HepG2 (cell line): ENCODE results near the gene MTSS2. TPM values are rescaled to one million over a fixed set of nuclear protein-coding genes. Genes with fewer than 3 reads are reported as not detected.

Source experiments
- ARID2 ChIP-seq: sonication (generic); formaldehyde crosslinking; IDR thresholded peaks from 2 replicates; pipeline ENCODE4 v1.8.1; 2022; ENCODE audit warnings: mild to moderate bottlenecking, missing genetic modification reagents, borderline replicate concordance
- FOXO1 ChIP-seq: sonication (generic); formaldehyde crosslinking; IDR thresholded peaks from 2 replicates; pipeline ENCODE4 v1.4.0; 2020; ENCODE audit warnings: missing genetic modification reagents
- GZF1 ChIP-seq: sonication (generic); formaldehyde crosslinking; IDR thresholded peaks from 2 replicates; pipeline ENCODE4 v1.5.1; 2020; ENCODE audit warnings: mild to moderate bottlenecking, missing genetic modification reagents
- HES4 ChIP-seq: sonication (generic); formaldehyde crosslinking; IDR thresholded peaks from 2 replicates; pipeline ENCODE4 v1.9.0; 2021; ENCODE audit warnings: mild to moderate bottlenecking, missing genetic modification reagents, borderline replicate concordance
- HHEX ChIP-seq: IDR thresholded peaks from 2 replicates; pipeline ENCODE4 v1.6.1; 2016; ENCODE audit warnings: control low read depth
- IKZF1 ChIP-seq: fragments of 450-650 bp; IDR thresholded peaks from 2 replicates; pipeline ENCODE4 v1.7.1; 2016
- MTA3 ChIP-seq: sonication (generic); formaldehyde crosslinking; IDR thresholded peaks from 2 replicates; pipeline ENCODE4 v1.4.0; 2020; ENCODE audit warnings: missing genetic modification reagents
- NFYB ChIP-seq: sonication (generic); formaldehyde crosslinking; IDR thresholded peaks from 2 replicates; pipeline ENCODE4 v1.4.0; 2020; ENCODE audit warnings: missing genetic modification reagents
- SIX1 ChIP-seq: sonication (generic); formaldehyde crosslinking; IDR thresholded peaks from 2 replicates; pipeline ENCODE4 v1.4.0; 2020; ENCODE audit warnings: missing genetic modification reagents, borderline replicate concordance
- ZFP36L1 ChIP-seq: sonication (generic); formaldehyde crosslinking; IDR thresholded peaks from 2 replicates; pipeline ENCODE4 v1.8.0; 2022; ENCODE audit warnings: mild to moderate bottlenecking, missing genetic modification reagents, moderate library complexity
- polyA plus RNA-seq, 8 experiments: library from polyadenylated mRNA; depleted of rRNA in 3 of 8; stranded (reverse) in 7 of 8; unstranded in 1 of 8; fragments of >200 nt; fragmentation: Illumina TruSeq in 4 of 8; extraction: Trizol in 4 of 8; gene quantifications; 2 replicates each; pipeline versions ENCODE4 v1.2.1 to v1.2.3, GENCODE V29; 2011 to 2016; ENCODE audit warnings: low read depth in 4 of 8, missing spikeins in 1 of 8, mixed read lengths in 1 of 8; ENCODE audit not compliant: insufficient read depth in 1 of 8
- total RNA-seq, 5 experiments: library from RNA; depleted of rRNA; stranded (reverse); fragments of >200 nt; fragmentation: Illumina TruSeq; extraction: Trizol; gene quantifications; 2 replicates each; pipeline ENCODE4 v1.2.3, GENCODE V29; 2016; ENCODE audit warnings: low read depth in 1 of 5
- TF ChIP-seq, protein P1 (sequence below): sonication (generic); formaldehyde crosslinking; IDR thresholded peaks from 2 replicates; pipeline ENCODE4 v1.4.0; 2020; ENCODE audit warnings: mild to moderate bottlenecking, missing genetic modification reagents
- TF ChIP-seq, protein P2 (sequence below), 2 experiments: fragments of 450-650 bp in 1 of 2; sonication (generic) in 1 of 2; formaldehyde crosslinking in 1 of 2; IDR thresholded peaks; 2 replicates each; pipeline versions ENCODE4 v1.6.1 to v1.8.0; 2016 to 2022; ENCODE audit warnings: antibody characterized with exemption in 1 of 2, mild to moderate bottlenecking in 1 of 2, missing genetic modification reagents in 1 of 2
- TF ChIP-seq, protein P3 (sequence below): sonication (generic); formaldehyde crosslinking; conservative IDR thresholded peaks from 2 replicates; pipeline ENCODE4 v1.8.0; 2022; ENCODE audit warnings: missing genetic modification reagents
- TF ChIP-seq, protein P4 (sequence below): sonication (generic); formaldehyde crosslinking; conservative IDR thresholded peaks from 2 replicates; pipeline ENCODE4 v1.4.0; 2020; ENCODE audit warnings: missing genetic modification reagents

Gene MTSS2
- total and polyA plus RNA-seq, 2 of the 13 experiments (the other 11 are each of a cell fraction or from before 2014, with no cell fraction given): 132 to 242 TPM

DNA sequence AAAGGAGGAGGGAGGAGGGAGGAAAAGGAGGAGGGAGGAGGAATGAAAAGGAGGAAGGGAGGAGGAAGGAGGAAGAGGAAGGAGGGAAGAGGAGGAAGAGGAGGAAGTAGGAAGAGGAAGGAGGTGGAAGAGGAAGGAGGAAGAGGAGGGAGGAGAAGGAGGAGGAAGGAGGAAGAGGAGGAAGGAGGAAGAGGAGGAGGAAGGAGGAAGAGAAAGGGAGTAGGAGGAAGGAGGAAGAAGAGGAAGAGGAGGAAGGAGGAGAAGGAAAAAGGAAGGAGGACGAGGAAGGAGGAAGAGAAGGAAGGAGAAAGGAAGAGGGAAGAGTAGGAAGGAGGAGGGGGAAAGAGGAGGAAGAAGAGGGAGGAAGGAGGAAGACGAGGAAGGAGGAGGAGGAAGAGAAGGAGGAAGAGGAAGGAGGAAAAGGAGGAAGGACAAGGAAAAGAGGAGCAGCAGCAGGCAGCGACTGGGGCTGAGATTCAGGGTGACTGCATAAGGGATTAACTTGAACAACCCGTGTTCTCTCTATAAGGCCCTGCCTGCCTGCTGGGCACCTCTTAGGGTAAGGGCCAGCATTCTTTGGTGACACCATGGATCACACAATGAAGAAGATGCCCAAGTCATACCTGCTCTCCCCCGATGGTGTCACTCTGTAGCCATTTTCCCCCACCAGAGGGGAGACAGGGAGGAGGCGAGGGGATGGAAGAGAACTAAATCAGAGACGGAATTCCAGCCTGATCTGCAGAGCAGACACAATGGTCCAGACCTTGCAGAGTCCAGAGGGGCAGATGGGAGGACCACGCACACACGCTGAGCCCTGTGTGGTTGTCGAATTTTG lies 40.9 kb downstream of the MTSS2 start (continued):
- TF ChIP-seq, protein P1, sequence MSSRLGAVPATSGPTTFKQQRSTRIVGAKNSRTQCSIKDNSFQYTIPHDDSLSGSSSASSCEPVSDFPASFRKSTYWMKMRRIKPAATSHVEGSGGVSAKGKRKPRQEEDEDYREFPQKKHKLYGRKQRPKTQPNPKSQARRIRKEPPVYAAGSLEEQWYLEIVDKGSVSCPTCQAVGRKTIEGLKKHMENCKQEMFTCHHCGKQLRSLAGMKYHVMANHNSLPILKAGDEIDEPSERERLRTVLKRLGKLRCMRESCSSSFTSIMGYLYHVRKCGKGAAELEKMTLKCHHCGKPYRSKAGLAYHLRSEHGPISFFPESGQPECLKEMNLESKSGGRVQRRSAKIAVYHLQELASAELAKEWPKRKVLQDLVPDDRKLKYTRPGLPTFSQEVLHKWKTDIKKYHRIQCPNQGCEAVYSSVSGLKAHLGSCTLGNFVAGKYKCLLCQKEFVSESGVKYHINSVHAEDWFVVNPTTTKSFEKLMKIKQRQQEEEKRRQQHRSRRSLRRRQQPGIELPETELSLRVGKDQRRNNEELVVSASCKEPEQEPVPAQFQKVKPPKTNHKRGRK (CRISPR knock-in tag): peak; percentile 65; the same call in 1 of the 2 replicates
- TF ChIP-seq IKZF1 (0 out of 2 replicates have a peak, but pooled peaks have one; percentile 77), NFYB (CRISPR knock-in tag) (no peak), MTA3 (CRISPR knock-in tag) (no peak), ARID2 (no peak), ZFP36L1 (CRISPR knock-in tag) (no peak), HES4 (CRISPR knock-in tag) (no peak), HHEX (CRISPR knock-in tag) (no peak), GZF1 (no peak), FOXO1 (CRISPR knock-in tag) (no peak), SIX1 (no peak)
- TF ChIP-seq, protein P2, sequence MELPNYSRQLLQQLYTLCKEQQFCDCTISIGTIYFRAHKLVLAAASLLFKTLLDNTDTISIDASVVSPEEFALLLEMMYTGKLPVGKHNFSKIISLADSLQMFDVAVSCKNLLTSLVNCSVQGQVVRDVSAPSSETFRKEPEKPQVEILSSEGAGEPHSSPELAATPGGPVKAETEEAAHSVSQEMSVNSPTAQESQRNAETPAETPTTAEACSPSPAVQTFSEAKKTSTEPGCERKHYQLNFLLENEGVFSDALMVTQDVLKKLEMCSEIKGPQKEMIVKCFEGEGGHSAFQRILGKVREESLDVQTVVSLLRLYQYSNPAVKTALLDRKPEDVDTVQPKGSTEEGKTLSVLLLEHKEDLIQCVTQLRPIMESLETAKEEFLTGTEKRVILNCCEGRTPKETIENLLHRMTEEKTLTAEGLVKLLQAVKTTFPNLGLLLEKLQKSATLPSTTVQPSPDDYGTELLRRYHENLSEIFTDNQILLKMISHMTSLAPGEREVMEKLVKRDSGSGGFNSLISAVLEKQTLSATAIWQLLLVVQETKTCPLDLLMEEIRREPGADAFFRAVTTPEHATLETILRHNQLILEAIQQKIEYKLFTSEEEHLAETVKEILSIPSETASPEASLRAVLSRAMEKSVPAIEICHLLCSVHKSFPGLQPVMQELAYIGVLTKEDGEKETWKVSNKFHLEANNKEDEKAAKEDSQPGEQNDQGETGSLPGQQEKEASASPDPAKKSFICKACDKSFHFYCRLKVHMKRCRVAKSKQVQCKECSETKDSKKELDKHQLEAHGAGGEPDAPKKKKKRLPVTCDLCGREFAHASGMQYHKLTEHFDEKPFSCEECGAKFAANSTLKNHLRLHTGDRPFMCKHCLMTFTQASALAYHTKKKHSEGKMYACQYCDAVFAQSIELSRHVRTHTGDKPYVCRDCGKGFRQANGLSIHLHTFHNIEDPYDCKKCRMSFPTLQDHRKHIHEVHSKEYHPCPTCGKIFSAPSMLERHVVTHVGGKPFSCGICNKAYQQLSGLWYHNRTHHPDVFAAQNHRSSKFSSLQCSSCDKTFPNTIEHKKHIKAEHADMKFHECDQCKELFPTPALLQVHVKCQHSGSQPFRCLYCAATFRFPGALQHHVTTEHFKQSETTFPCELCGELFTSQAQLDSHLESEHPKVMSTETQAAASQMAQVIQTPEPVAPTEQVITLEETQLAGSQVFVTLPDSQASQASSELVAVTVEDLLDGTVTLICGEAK (IDR thresholded peaks at IDR 0.05): no peak
- TF ChIP-seq, protein P2 (CRISPR knock-in tag; IDR thresholded peaks at IDR 0.05): no peak
- TF ChIP-seq, protein P3, sequence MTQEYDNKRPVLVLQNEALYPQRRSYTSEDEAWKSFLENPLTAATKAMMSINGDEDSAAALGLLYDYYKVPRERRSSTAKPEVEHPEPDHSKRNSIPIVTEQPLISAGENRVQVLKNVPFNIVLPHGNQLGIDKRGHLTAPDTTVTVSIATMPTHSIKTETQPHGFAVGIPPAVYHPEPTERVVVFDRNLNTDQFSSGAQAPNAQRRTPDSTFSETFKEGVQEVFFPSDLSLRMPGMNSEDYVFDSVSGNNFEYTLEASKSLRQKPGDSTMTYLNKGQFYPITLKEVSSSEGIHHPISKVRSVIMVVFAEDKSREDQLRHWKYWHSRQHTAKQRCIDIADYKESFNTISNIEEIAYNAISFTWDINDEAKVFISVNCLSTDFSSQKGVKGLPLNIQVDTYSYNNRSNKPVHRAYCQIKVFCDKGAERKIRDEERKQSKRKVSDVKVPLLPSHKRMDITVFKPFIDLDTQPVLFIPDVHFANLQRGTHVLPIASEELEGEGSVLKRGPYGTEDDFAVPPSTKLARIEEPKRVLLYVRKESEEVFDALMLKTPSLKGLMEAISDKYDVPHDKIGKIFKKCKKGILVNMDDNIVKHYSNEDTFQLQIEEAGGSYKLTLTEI: no peak
- TF ChIP-seq, protein P4, sequence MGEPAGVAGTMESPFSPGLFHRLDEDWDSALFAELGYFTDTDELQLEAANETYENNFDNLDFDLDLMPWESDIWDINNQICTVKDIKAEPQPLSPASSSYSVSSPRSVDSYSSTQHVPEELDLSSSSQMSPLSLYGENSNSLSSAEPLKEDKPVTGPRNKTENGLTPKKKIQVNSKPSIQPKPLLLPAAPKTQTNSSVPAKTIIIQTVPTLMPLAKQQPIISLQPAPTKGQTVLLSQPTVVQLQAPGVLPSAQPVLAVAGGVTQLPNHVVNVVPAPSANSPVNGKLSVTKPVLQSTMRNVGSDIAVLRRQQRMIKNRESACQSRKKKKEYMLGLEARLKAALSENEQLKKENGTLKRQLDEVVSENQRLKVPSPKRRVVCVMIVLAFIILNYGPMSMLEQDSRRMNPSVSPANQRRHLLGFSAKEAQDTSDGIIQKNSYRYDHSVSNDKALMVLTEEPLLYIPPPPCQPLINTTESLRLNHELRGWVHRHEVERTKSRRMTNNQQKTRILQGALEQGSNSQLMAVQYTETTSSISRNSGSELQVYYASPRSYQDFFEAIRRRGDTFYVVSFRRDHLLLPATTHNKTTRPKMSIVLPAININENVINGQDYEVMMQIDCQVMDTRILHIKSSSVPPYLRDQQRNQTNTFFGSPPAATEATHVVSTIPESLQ: no peak
